ENCODE data around the gene CASP10. TPM values are rescaled to one million over a fixed set of nuclear protein-coding genes. Genes with fewer than 3 reads are reported as not detected.

Gene CASP10
- total RNA-seq, 1 experiment from 2014 or later, result 2.8 TPM

GRCh38 chr2:201228271-201228911, 45.5 kb downstream of the CASP10 start:
- no peaks in the 10 kb centered on the region for H3K36me3 Mint-ChIP-seq
- no peak for DNase-seq (ENCODE audit: low spot score)
- CTCF ChIA-PET, result interaction anchor here (1.1 kb wide), 1 partner anchor 46 kb away, joined by 4 read pairs; the partner anchor contains the start of gene CASP10
- no peak overlapping the region for H3K27ac Mint-ChIP-seq
- POLR2A ChIA-PET, result no interaction called here
- H3K4me1 Mint-ChIP-seq, result peaks cover 11% of the 10 kb centered on the region
- H3K4me3 Mint-ChIP-seq, result no peak overlapping the region
- H3K9me3 Mint-ChIP-seq, result peaks cover 8% of the 10 kb centered on the region
- H3K27me3 Mint-ChIP-seq (ENCODE audit: low read depth), result peaks cover 9% of the 10 kb centered on the region; the same call in 1 of the 2 replicates
- TF ChIP-seq ATF6 (CRISPR knock-in tag; IDR thresholded peaks at IDR 0.05) (no peak), FOXK1 (CRISPR knock-in tag; IDR thresholded peaks at IDR 0.05) (no peak), CREB1 (CRISPR knock-in tag; IDR thresholded peaks at IDR 0.05) (no peak), MAX (CRISPR knock-in tag; IDR thresholded peaks at IDR 0.05) (no peak), ZNF396 (CRISPR knock-in tag; IDR thresholded peaks at IDR 0.05; ENCODE audit: borderline replicate concordance) (no peak), IRF2 (CRISPR knock-in tag; IDR thresholded peaks at IDR 0.05; ENCODE audit: borderline replicate concordance, low read depth) (no peak), MYBL2 (CRISPR knock-in tag; IDR thresholded peaks at IDR 0.05) (no peak), EMX1 (CRISPR knock-in tag; IDR thresholded peaks at IDR 0.05) (no peak), IRF1 (CRISPR knock-in tag; IDR thresholded peaks at IDR 0.05) (no peak), RELA (CRISPR knock-in tag; IDR thresholded peaks at IDR 0.05; ENCODE audit: borderline replicate concordance) (no peak), ARID4B (CRISPR knock-in tag; IDR thresholded peaks at IDR 0.05; ENCODE audit: borderline replicate concordance) (no peak), E2F4 (CRISPR knock-in tag; IDR thresholded peaks at IDR 0.05; ENCODE audit: borderline replicate concordance, low read depth) (no peak), PRDM15 (CRISPR knock-in tag; IDR thresholded peaks at IDR 0.05) (no peak), ZNF232 (CRISPR knock-in tag; IDR thresholded peaks at IDR 0.05) (no peak), NFE2L1 (CRISPR knock-in tag; IDR thresholded peaks at IDR 0.05) (no peak), NFYB (CRISPR knock-in tag; conservative IDR thresholded peaks at IDR 0.05; ENCODE audit: low read depth) (no peak), ZNF416 (CRISPR knock-in tag; IDR thresholded peaks at IDR 0.05) (no peak), NR2C2 (CRISPR knock-in tag; IDR thresholded peaks at IDR 0.05) (no peak), JUN (CRISPR knock-in tag; IDR thresholded peaks at IDR 0.05) (no peak)
- no peak for ATAC-seq

Measured in WTC11 (cell line).